GM15510 (cell line): ENCODE measurements around the gene ADRB1.

Source experiments
- POLR2A ChIP-seq: IDR thresholded peaks from 3 replicates; pipeline ENCODE4 v1.6.1; 2011; ENCODE audit warnings: borderline replicate concordance; ENCODE audit not compliant: insufficient read length; ENCODE audit errors: extremely low read depth

Gene ADRB1

DNA sequence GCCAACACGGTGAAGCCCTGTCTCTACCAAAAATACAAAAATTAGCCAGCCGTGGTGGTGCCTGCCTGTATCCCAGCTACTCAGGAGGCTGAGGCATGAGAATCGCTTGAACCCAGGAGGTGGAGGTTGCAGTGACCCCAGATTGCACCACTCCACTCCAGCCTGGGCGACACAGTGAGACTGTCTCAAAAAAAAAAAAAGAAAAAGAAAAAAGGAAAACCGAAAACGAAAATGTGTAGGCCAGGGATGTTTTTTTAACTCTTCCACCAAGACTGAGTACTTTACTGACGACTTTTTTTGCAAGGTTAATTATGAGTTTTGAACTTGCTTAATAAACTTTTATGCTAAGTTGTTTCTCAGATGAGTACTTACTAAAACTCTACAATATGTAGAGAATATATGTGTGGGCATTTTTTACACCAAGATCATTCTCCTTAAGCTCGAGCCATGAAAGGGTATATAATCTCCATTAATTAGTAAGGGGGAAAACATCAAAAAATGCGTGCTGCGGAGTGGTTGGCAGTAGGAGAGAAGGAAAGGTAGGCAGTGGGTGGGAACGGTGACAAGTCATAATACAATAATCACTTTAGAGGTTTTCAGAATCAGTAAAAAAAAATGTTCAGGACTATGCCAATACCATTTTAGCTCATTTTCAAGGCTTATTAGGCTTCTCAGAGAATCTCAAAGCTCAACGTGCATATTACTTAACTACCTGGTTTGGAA lies 8.6 kb upstream of the ADRB1 start:
- TF ChIP-seq POLR2A, result no peak

DNA sequence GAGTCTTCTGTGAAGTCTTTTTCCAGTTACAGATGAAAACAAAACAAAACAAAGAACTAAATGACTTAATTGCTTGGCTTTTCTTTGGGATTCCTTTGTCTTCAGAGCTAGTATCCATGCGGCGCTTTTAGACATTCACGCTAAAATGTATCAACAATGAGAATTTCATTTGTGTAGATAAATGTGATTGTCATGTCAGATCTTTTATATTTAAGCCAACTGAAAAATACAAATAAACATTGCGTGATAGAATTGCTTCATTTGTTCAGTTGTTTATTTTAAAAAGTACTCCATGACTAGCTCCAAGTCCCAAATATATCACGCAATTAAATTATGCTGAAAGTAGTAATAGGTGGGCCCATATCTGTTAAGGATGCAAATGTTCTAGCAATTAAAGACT lies 7.9 kb upstream of the ADRB1 start:
- TF ChIP-seq POLR2A, result no peak

DNA sequence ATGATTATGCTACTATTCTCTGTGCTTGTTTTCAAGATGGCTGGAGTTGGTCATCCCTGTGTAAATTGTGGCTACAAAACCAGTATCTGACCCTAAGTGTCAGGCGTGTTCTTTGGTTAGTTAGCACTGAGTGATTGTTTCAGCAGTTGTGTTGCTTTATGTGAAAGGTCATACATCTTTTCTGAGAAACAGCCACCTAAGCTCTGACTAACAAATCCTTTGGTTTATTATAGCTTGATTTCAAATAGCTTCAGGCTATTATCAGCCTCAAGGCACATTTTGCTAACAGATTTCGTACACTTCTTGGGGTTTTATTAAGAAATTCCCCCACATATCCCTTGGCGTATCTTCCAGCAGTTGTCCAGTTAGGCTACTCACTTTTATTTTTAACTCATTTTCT lies 4.8 kb upstream of the ADRB1 start:
- no peak for TF ChIP-seq POLR2A

DNA sequence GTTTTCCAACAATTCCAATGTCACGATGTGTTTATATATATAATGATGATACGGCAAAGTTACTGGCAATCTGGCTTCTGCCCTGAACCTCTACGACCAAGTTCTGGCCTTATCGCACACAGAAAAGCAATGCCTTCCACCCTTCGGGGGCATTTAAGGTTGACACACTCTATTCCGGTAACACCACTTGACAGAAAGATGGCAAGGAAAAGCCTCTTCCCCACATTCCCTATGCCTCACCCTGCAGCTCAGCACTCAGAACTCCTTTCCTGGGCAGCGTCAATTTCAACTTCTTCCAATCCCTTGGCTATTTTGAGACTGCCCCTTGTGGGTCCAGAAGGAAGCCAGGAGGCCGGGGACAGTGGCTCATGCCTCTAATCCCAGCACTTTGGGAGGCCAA lies 2.5 kb upstream of the ADRB1 start:
- no peak for TF ChIP-seq POLR2A

DNA sequence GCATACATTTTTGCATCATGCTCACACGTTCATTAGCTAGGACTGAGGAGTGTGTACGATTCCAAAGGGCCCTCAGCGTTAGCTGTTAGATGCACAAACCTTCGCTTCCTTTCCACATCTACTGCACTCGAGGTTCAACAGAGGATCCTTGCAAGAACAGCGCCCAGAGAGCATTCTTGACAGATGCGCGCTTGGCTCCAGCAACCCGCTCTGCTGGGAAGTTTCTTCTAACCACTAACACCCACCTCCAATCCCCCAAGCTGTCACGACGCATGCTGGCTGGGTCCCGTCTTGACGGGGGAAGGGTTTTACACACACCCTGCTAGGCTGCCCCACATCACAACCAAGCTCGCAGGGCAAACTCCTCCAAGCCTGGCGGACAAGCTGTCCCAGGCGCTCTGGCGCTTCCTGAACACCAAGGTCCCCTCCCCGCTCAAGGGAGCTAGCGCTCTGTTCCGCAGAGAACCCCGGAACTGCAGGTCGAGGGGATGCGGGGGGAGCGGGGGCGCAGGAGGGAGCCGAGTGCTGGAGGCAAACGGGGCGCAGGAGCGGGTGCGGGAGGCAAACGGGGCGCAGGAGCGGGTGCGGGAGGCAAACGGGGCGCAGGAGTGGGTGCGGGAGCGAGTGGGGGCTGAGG lies 653 bp upstream of the ADRB1 start:
- TF ChIP-seq POLR2A, result no peak

DNA sequence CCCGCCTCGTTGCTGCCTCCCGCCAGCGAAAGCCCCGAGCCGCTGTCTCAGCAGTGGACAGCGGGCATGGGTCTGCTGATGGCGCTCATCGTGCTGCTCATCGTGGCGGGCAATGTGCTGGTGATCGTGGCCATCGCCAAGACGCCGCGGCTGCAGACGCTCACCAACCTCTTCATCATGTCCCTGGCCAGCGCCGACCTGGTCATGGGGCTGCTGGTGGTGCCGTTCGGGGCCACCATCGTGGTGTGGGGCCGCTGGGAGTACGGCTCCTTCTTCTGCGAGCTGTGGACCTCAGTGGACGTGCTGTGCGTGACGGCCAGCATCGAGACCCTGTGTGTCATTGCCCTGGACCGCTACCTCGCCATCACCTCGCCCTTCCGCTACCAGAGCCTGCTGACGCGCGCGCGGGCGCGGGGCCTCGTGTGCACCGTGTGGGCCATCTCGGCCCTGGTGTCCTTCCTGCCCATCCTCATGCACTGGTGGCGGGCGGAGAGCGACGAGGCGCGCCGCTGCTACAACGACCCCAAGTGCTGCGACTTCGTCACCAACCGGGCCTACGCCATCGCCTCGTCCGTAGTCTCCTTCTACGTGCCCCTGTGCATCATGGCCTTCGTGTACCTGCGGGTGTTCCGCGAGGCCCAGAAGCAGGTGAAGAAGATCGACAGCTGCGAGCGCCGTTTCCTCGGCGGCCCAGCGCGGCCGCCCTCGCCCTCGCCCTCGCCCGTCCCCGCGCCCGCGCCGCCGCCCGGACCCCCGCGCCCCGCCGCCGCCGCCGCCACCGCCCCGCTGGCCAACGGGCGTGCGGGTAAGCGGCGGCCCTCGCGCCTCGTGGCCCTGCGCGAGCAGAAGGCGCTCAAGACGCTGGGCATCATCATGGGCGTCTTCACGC lies 825 bp downstream of the ADRB1 start:
- TF ChIP-seq POLR2A, result no peak

DNA sequence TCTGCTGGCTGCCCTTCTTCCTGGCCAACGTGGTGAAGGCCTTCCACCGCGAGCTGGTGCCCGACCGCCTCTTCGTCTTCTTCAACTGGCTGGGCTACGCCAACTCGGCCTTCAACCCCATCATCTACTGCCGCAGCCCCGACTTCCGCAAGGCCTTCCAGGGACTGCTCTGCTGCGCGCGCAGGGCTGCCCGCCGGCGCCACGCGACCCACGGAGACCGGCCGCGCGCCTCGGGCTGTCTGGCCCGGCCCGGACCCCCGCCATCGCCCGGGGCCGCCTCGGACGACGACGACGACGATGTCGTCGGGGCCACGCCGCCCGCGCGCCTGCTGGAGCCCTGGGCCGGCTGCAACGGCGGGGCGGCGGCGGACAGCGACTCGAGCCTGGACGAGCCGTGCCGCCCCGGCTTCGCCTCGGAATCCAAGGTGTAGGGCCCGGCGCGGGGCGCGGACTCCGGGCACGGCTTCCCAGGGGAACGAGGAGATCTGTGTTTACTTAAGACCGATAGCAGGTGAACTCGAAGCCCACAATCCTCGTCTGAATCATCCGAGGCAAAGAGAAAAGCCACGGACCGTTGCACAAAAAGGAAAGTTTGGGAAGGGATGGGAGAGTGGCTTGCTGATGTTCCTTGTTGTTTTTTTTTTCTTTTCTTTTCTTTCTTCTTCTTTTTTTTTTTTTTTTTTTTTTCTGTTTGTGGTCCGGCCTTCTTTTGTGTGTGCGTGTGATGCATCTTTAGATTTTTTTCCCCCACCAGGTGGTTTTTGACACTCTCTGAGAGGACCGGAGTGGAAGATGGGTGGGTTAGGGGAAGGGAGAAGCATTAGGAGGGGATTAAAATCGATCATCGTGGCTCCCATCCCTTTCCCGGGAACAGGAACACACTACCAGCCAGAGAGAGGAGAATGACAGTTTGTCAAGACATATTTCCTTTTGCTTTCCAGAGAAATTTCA lies 1.7 kb downstream of the ADRB1 start:
- no peak for TF ChIP-seq POLR2A

DNA sequence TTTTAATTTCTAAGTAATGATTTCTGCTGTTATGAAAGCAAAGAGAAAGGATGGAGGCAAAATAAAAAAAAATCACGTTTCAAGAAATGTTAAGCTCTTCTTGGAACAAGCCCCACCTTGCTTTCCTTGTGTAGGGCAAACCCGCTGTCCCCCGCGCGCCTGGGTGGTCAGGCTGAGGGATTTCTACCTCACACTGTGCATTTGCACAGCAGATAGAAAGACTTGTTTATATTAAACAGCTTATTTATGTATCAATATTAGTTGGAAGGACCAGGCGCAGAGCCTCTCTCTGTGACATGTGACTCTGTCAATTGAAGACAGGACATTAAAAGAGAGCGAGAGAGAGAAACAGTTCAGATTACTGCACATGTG lies 2.4 kb downstream of the ADRB1 start:
- TF ChIP-seq POLR2A, result no peak

DNA sequence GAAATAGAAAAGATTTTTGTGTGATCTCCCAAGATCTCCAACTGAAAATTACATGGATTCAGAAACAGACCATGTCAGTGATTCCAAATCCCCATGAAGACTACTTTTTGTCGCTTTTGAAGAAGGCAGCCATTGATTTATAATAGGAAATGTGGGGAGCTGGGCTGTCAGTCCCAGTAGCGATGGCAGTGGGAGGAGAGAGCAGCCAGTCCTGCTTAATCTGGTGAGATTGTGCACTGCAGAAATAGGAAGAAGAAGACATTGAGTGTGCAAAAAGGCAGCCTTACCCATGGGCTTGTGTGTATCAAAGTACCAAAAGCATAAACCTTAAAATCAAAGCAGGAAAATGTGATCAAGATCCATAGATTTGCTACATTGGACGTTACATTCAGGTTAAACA lies 4.8 kb downstream of the ADRB1 start:
- TF ChIP-seq POLR2A, result no peak

DNA sequence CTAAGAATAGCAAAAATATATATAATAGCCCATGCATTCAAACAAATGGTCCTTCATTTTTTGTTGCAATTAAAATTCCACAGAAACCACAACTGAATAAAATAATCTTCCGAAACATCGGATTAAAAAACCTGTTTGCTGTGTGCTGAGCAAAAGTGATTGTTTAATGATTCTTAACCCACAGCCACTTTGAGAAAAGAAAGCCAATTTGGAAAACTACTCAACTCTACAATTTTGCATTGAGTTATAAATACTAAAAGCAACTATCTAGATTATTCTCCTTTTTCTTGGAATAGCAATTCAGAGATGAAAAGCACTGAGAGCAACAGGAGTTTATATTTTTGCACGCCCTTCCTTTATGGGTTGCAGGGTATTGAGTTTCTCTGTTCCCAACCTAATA lies 8.0 kb downstream of the ADRB1 start:
- no peak for TF ChIP-seq POLR2A

DNA sequence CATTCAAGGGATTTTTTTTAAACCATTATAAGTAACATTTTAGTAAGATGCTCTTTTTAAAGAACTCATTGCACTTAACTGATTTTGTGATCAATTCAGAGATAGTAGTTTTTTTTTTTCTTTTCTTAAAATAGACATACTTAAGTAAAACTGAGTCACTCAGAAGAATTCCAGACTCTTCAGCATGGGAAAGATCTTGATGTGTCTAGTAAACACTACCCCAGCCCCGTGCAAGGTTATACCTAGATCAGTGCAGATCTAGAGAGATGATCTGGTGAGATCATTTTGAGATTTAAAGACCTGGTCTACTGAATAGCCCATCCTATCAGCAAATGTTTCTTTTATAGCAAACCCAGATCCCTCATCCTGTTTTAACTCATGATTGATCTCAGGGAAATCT lies 8.6 kb downstream of the ADRB1 start:
- no peak for TF ChIP-seq POLR2A

DNA sequence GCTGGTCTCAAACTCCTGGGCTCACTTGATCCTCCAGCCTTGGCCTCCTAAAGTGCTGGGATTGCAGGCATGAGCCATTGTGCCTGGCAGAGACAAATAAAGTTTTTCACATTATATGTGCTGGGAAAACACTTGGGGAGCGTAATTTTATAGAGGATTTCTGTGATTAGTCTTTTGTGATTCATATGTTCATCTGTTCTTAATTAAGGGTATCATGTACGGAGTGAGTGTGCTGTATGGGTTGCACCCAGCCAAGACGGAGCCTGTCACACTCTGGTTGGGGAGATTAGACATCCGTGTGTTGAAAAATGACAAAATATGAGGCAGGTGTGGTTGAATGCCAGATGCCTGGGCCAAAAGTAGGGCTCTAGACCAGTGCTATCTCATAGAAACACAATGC lies 10.3 kb downstream of the ADRB1 start:
- no peak for TF ChIP-seq POLR2A

DNA sequence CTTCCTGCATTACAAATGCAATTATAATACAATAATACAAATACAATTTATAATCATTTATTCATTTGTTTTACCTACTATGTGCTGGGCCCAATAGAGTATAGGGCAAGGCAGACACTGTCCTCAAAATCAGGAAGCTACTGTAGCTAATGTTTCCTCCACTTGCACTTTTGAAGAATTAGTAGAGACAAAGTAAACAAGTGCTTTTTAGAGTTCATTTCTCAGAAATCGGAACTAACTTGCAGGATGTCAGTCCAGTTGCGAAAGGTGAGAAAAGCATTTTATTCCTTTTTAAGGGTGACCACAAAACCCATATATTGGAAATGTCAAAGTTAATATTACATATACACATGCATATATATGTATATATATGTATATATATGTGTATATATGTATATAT lies 14.2 kb downstream of the ADRB1 start:
- no peak for TF ChIP-seq POLR2A

DNA sequence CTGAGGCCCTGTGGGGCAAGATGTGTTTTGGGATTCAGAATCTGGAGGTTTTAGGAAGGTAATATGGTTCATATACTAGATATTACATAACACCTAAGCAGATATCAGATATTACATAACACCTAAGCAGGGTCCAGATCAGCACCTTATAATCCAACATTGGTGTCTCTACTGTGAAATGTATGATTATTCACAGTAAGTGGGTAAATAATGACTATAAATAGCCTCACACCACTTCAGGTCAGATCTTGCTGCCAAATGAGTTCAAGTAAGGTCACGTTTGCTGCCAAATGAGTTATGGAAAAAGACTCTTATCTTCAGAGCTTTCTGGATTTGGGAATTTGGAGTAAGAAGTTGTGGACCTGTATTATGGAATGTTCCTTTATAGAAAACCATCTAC lies 14.6 kb downstream of the ADRB1 start:
- no peak for TF ChIP-seq POLR2A
